NB4 (cell line): ENCODE results near the gene SSR1.

Source experiments
- DNase-seq: peaks from one replicate; pipeline ENCODE4 v3.0.0; 2010; ENCODE audit warnings: low read depth
- H3K4me3 ChIP-seq: one replicate; pipeline ENCODE4 v1.5.1; 2011; ENCODE audit warnings: mild to moderate bottlenecking, low read depth, low read length, moderate library complexity
- CTCF ChIP-seq: IDR thresholded peaks from one replicate; pipeline ENCODE4 v1.5.1; 2012; ENCODE audit warnings: low read depth, low read length
- MAX ChIP-seq: IDR thresholded peaks from 2 replicates; pipeline ENCODE4 v1.6.1; 2011; ENCODE audit warnings: low read depth, low read length
- MYC ChIP-seq: IDR thresholded peaks from 2 replicates; pipeline ENCODE4 v1.6.1; 2011; ENCODE audit warnings: low read depth, low read length
- POLR2A ChIP-seq: IDR thresholded peaks from 2 replicates; pipeline ENCODE4 v1.6.1; 2011; ENCODE audit warnings: mild to moderate bottlenecking; ENCODE audit not compliant: insufficient read length; ENCODE audit errors: extremely low read depth

The SSR1 gene

GRCh38 chr6:7261032-7261841 lies 51.8 kb downstream of the SSR1 start:
- no peak for TF ChIP-seq MAX
- no peak for TF ChIP-seq MYC
- no peak for TF ChIP-seq POLR2A
- no peak for TF ChIP-seq CTCF
- peak overlapping the region; percentile 59 for H3K4me3 ChIP-seq
- DNase-seq = peak; percentile 88

GRCh38 chr6:7260291-7261031 lies 52.5 kb downstream of the SSR1 start:
- TF ChIP-seq MYC (no peak), POLR2A (no peak), MAX (no peak), CTCF (no peak)
- peak; percentile 41 for DNase-seq
- peak overlapping the region; percentile 59 for H3K4me3 ChIP-seq

- no peak for DNase-seq
- TF ChIP-seq POLR2A = no peak
- no peak for TF ChIP-seq MAX
- TF ChIP-seq CTCF = no peak
- TF ChIP-seq MYC = no peak
- H3K4me3 ChIP-seq = no peak overlapping the region
These were observed 54.7 kb downstream of the SSR1 start for GRCh38 chr6:7258231-7258763.

- no peak for DNase-seq
- no peak overlapping the region for H3K4me3 ChIP-seq
- TF ChIP-seq CTCF (no peak), MAX (no peak), MYC (no peak), POLR2A (no peak)
These were observed 55.3 kb downstream of the SSR1 start for GRCh38 chr6:7257521-7258230.

- TF ChIP-seq POLR2A (no peak), MYC (no peak), MAX (no peak), CTCF (no peak)
- no peak overlapping the region for H3K4me3 ChIP-seq
- no peak for DNase-seq
These were observed 56.2 kb downstream of the SSR1 start for GRCh38 chr6:7256785-7257184.
